SK-N-MC (cell line): ENCODE measurements around the gene TPSG1.
"Not testable (repeated sequence)": the region's sequence is repeated elsewhere in the genome, so short reads cannot be mapped to it uniquely, and the experiment has no call there.

Experiments used
- EZH2 ChIP-seq: fragments of 200-600 bp; sonication (generic); IDR thresholded peaks from one replicate; pipeline ENCODE4 v1.6.1; 2017; ENCODE audit warnings: antibody characterized with exemption
- FOXP2 ChIP-seq: optimal IDR thresholded peaks from 2 replicates; pipeline ENCODE3; 2011; ENCODE audit warnings: mild to moderate bottlenecking, moderate library complexity; ENCODE audit not compliant: insufficient read depth; ENCODE audit errors: extremely low read length, control extremely low read depth
- POLR2AphosphoS5 ChIP-seq: IDR thresholded peaks from 2 replicates; pipeline ENCODE4 v1.6.1; 2012; ENCODE audit warnings: mild to moderate bottlenecking, low read depth, low read length, borderline replicate concordance

GRCh38 chr16:1243363-1243762 lies 18.3 kb upstream of the TPSG1 start:
- TF ChIP-seq POLR2AphosphoS5, EZH2, FOXP2: not testable (repeated sequence)
